ENCODE measurements around the gene RAET1G.

DNA sequence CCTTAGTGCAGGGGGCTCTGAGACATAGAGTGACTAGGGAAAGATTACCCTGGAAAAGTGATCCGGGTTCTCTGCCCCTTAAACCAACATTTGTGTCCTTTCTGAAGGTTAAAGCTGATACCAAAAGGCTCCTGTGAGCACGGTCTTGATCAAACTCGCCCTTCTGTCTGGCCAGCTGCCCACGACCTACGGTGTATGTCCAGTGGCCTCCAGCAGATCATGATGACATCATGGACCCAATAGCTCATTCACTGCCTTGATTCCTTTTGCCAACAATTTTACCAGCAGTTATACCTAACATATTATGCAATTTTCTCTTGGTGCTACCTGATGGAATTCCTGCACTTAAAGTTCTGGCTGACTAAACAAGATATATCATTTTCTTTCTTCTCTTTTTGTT, 25.7 kb upstream of the RAET1G start:
- TF ChIP-seq, protein P1, sequence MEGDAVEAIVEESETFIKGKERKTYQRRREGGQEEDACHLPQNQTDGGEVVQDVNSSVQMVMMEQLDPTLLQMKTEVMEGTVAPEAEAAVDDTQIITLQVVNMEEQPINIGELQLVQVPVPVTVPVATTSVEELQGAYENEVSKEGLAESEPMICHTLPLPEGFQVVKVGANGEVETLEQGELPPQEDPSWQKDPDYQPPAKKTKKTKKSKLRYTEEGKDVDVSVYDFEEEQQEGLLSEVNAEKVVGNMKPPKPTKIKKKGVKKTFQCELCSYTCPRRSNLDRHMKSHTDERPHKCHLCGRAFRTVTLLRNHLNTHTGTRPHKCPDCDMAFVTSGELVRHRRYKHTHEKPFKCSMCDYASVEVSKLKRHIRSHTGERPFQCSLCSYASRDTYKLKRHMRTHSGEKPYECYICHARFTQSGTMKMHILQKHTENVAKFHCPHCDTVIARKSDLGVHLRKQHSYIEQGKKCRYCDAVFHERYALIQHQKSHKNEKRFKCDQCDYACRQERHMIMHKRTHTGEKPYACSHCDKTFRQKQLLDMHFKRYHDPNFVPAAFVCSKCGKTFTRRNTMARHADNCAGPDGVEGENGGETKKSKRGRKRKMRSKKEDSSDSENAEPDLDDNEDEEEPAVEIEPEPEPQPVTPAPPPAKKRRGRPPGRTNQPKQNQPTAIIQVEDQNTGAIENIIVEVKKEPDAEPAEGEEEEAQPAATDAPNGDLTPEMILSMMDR (IDR thresholded peaks at IDR 0.05; ENCODE audit: low read depth, low read length) = no peak
- TF ChIP-seq EZH2phosphoT487 (IDR thresholded peaks at IDR 0.05; ENCODE audit: low read depth) = no peak

Data from OCI-LY3 (cell line).